GM23338 (cell line): ENCODE results near the gene RELB.

Experiments used
- CREB1 ChIP-seq: fragments of 250-450 bp; sonication (Bioruptor Pico); IDR thresholded peaks from 2 replicates; pipeline ENCODE4 v1.5.0; 2020; ENCODE audit warnings: low read depth, mild to moderate bottlenecking, moderate library complexity
- EZH2 ChIP-seq: fragments of 200-600 bp; sonication (generic); IDR thresholded peaks from one replicate; pipeline ENCODE4 v1.8.0; 2017; ENCODE audit warnings: antibody characterized with exemption, mild to moderate bottlenecking, low read depth; ENCODE audit not compliant: unreplicated experiment
- EZH2phosphoT487 ChIP-seq: fragments of 200-600 bp; sonication (generic); IDR thresholded peaks from one replicate; pipeline ENCODE4 v1.8.1; 2018; ENCODE audit warnings: antibody characterized with exemption; ENCODE audit not compliant: unreplicated experiment
- JUNB ChIP-seq: IDR thresholded peaks from one replicate; pipeline ENCODE4 v1.6.1; 2016; ENCODE audit warnings: antibody characterized with exemption; ENCODE audit not compliant: unreplicated experiment
- NANOG ChIP-seq: IDR thresholded peaks from 2 replicates; pipeline ENCODE4 v1.6.1; 2016; ENCODE audit warnings: antibody characterized with exemption, borderline replicate concordance
- POLR2AphosphoS5 ChIP-seq: IDR thresholded peaks from 2 replicates; pipeline ENCODE4 v1.6.1; 2016; ENCODE audit warnings: antibody characterized with exemption, low read depth
- REST ChIP-seq: IDR thresholded peaks from one replicate; pipeline ENCODE4 v1.6.1; 2018; ENCODE audit warnings: antibody characterized with exemption; ENCODE audit not compliant: unreplicated experiment
- STAT1 ChIP-seq: IDR thresholded peaks from one replicate; pipeline ENCODE4 v1.6.1; 2016; ENCODE audit warnings: antibody characterized with exemption; ENCODE audit not compliant: unreplicated experiment
- ZNF114 ChIP-seq: fragments of 250-450 bp; sonication (Bioruptor Pico); IDR thresholded peaks from 2 replicates; pipeline ENCODE4 v1.5.0; 2020; ENCODE audit warnings: mild to moderate bottlenecking, moderate library complexity
- ZNF331 ChIP-seq: fragments of 250-450 bp; sonication (Bioruptor Pico); IDR thresholded peaks from 2 replicates; pipeline ENCODE4 v1.5.0; 2020; ENCODE audit warnings: low read depth, mild to moderate bottlenecking, moderate library complexity
- ZNF462 ChIP-seq: fragments of 250-450 bp; sonication (Bioruptor Pico); IDR thresholded peaks from 2 replicates; pipeline ENCODE4 v1.5.0; 2020; ENCODE audit warnings: mild to moderate bottlenecking, moderate library complexity
- TF ChIP-seq, protein P1 (sequence below), 2 experiments: fragments of 200-600 bp in 1 of 2; sonication (generic) in 1 of 2; conservative IDR thresholded peaks; 2 replicates each; pipeline versions ENCODE4 v1.5.1 to v1.6.1; 2016 to 2017; ENCODE audit warnings: antibody characterized with exemption in 2 of 2, low read depth in 2 of 2, mild to moderate bottlenecking in 2 of 2, moderate library complexity in 1 of 2
- TF ChIP-seq, protein P2 (sequence below): IDR thresholded peaks from 2 replicates; pipeline ENCODE4 v1.6.1; 2016; ENCODE audit warnings: antibody characterized with exemption

- TF ChIP-seq EZH2 (no peak), POLR2AphosphoS5 (no peak), REST (no peak), JUNB (no peak), EZH2phosphoT487 (no peak), CREB1 (no peak), ZNF331 (CRISPR knock-in tag) (no peak), NANOG (no peak), ZNF114 (no peak), ZNF462 (no peak), STAT1 (no peak)
- TF ChIP-seq, protein P1, sequence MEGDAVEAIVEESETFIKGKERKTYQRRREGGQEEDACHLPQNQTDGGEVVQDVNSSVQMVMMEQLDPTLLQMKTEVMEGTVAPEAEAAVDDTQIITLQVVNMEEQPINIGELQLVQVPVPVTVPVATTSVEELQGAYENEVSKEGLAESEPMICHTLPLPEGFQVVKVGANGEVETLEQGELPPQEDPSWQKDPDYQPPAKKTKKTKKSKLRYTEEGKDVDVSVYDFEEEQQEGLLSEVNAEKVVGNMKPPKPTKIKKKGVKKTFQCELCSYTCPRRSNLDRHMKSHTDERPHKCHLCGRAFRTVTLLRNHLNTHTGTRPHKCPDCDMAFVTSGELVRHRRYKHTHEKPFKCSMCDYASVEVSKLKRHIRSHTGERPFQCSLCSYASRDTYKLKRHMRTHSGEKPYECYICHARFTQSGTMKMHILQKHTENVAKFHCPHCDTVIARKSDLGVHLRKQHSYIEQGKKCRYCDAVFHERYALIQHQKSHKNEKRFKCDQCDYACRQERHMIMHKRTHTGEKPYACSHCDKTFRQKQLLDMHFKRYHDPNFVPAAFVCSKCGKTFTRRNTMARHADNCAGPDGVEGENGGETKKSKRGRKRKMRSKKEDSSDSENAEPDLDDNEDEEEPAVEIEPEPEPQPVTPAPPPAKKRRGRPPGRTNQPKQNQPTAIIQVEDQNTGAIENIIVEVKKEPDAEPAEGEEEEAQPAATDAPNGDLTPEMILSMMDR (conservative IDR thresholded peaks at IDR 0.05; ENCODE audit: low read depth in 2 of 2), result no peak
- TF ChIP-seq, protein P2, sequence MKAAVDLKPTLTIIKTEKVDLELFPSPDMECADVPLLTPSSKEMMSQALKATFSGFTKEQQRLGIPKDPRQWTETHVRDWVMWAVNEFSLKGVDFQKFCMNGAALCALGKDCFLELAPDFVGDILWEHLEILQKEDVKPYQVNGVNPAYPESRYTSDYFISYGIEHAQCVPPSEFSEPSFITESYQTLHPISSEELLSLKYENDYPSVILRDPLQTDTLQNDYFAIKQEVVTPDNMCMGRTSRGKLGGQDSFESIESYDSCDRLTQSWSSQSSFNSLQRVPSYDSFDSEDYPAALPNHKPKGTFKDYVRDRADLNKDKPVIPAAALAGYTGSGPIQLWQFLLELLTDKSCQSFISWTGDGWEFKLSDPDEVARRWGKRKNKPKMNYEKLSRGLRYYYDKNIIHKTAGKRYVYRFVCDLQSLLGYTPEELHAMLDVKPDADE, result no peak
Measured at GRCh38 chr19:44968670-44969069, 32.6 kb upstream of the RELB start.
